Astrocyte of the cerebellum (primary cell): ENCODE measurements around the gene MACC1.

ENCODE experiments used
- DNase-seq: peaks from one replicate; pipeline ENCODE4 v3.0.0-alpha.2; 2011; ENCODE audit warnings: low read depth
- H3K4me3 ChIP-seq: 2 replicates; pipeline ENCODE4 v1.5.1; 2011; ENCODE audit warnings: mild to moderate bottlenecking, low read depth, low read length, moderate library complexity
- in situ Hi-C: cut with HindIII; loops from 2 replicates; pipeline ENCODE4 v1.10.0; 2017; ENCODE audit warnings: low sequenced_read_pairs
- TF ChIP-seq, protein P1 (sequence below): IDR thresholded peaks from 2 replicates; pipeline ENCODE4 v1.5.1; 2012; ENCODE audit warnings: low read length, low read depth, moderate library complexity, mild to moderate bottlenecking; ENCODE audit errors: missing control alignments

Gene MACC1

GRCh38 chr7:20200361-20200760, 16.8 kb downstream of the MACC1 start:
- in situ Hi-C loops: no loop called here
- no peak for DNase-seq

DNA sequence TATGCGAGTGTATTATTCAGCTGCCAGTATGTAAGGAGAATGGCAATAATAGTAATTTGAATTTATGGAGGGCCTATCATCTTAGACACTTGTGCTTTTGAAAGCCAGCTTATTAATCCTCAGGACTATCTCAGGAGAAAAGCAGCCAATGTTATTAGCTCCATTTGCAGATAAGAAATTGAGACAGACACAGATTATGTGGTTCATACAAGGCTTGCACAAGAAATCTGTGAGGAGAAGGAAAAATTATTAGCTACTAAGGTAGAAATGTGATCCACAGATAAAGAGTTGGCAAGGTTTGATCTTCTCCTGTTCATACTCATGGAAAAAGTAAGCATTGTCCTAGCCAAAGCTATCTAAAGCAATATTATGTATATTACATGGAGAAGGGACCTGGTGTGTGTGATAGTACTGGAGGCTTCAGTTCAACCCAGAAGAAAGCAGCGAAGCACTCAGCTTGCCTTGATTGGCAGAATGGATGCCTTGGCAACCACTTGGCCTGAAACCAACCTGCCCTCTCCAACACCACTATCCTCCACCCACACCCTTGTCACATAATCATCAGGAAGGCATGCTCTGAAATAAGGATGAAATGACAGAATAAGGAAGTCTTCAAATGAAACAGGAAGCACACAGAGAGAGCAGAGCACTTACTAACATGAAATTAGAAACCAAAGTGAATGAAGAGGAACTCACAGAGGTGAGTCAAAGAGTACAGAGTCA, 18.0 kb downstream of the MACC1 start:
- H3K4me3 ChIP-seq: no peak overlapping the region
- TF ChIP-seq, protein P1, sequence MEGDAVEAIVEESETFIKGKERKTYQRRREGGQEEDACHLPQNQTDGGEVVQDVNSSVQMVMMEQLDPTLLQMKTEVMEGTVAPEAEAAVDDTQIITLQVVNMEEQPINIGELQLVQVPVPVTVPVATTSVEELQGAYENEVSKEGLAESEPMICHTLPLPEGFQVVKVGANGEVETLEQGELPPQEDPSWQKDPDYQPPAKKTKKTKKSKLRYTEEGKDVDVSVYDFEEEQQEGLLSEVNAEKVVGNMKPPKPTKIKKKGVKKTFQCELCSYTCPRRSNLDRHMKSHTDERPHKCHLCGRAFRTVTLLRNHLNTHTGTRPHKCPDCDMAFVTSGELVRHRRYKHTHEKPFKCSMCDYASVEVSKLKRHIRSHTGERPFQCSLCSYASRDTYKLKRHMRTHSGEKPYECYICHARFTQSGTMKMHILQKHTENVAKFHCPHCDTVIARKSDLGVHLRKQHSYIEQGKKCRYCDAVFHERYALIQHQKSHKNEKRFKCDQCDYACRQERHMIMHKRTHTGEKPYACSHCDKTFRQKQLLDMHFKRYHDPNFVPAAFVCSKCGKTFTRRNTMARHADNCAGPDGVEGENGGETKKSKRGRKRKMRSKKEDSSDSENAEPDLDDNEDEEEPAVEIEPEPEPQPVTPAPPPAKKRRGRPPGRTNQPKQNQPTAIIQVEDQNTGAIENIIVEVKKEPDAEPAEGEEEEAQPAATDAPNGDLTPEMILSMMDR: no peak
- DNase-seq: no peak
- in situ Hi-C loops: no loop called here

More at GRCh38 chr7:20200361-20200760, 16.8 kb downstream of the MACC1 start:
- H3K4me3 ChIP-seq: no peak overlapping the region
- TF ChIP-seq, protein P1: no peak

DNA sequence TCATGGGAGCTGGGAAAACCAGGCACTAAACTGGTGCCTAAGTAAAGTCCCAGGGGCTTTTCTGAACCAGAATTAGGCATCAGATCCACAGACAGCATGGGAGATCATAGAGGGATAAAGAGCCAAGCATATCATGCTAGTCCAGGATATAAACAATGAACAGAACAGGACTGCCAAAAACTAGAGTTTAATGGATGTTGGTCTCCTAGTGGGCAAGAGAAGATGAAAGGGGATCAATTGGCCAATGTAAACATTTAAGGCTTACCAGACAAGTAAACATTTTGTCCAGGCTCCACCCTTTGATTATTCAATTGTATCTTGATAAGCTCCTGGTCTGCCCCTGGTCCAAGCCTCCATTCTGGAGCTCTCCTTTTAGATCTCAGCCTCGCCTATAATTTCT, 18.9 kb downstream of the MACC1 start:
- in situ Hi-C loops: no loop called here
- no peak overlapping the region for H3K4me3 ChIP-seq
- DNase-seq: no peak
- TF ChIP-seq, protein P1: no peak

DNA sequence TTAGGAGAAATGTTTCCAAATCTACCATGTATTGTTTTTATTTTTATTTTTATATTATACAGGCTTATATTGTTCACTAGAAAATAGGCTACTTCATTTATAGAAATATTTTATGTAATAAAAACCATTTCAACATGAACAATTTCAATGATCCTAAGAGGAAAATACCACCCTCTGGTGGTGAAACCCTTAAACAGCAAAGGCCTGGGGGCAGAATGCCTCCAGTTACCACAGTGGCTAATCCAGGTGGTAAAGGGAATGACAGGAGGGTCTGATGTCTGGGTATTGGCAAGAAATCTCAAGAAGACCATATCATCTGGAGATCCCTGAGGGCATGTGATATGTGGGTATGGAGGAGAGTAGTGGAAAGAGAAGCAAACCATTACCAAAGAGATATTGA, 19.3 kb downstream of the MACC1 start:
- TF ChIP-seq, protein P1: peak; percentile 25
- in situ Hi-C loops: no loop called here
- no peak for DNase-seq
- no peak overlapping the region for H3K4me3 ChIP-seq

DNA sequence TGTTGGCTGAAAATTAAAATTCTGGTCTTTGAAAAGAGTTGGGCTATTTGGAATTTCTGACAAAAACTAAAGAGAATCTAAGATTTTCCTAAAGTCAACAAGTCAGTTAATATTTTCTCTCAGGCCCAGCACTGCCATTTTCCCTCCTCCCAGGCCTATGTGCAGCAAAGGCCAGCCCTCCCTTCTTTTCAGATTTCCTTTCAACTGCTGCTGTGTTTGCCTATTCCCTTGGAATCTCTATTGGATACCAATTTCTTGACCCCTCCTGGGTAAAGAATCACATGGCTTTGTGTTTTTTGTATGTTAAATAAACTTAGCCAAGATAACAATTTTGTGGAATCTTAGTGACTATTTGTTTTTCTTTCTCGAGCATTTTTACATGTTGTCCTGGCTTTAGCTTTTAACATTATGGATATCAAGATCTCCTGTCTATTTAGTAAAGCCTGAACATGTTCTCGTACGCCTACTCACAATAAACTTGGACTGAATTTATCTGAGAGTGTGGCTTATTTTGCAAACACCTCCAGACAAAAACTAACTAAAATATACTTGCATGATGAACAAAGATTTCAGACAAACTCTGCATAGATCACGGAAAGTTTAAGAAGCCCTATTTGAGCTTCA, 19.9 kb downstream of the MACC1 start:
- TF ChIP-seq, protein P1: no peak
- in situ Hi-C loops: no loop called here

GRCh38 chr7:20194343-20194995, 22.7 kb downstream of the MACC1 start:
- no peak overlapping the region for H3K4me3 ChIP-seq
- in situ Hi-C loops: no loop called here
- TF ChIP-seq, protein P1: no peak
- DNase-seq: no peak

More for the DNA sequence above, 19.9 kb downstream of the MACC1 start:
- DNase-seq: no peak
- H3K4me3 ChIP-seq: no peak overlapping the region
